GM12878 (cell line): ENCODE results near the gene CPNE6.

Experiments used
- CBX5 ChIP-seq: sonication (generic); IDR thresholded peaks from 2 replicates; pipeline ENCODE4 v1.6.1; 2016; ENCODE audit warnings: low read depth, moderate library complexity, mild to moderate bottlenecking, inconsistent platforms
- CREM ChIP-seq: IDR thresholded peaks from 2 replicates; pipeline ENCODE4 v1.6.1; 2014; ENCODE audit warnings: antibody characterized with exemption, low read depth
- CTCF ChIP-seq, 3 experiments: IDR thresholded peaks in 2 of 3; conservative IDR thresholded peaks in 1 of 3; 2 replicates each; pipeline ENCODE4 v1.5.1; 2011; ENCODE audit warnings: low read depth in 3 of 3, low read length in 3 of 3, mild to moderate bottlenecking in 3 of 3, control low read depth in 2 of 3, moderate library complexity in 2 of 3, inconsistent platforms in 1 of 3, mixed read lengths in 1 of 3; ENCODE audit not compliant: control insufficient read depth in 2 of 3, insufficient read depth in 1 of 3; ENCODE audit errors: extremely low read depth in 1 of 3
- EZH2 ChIP-seq: IDR thresholded peaks from 2 replicates; pipeline ENCODE4 v1.6.1; 2012; ENCODE audit warnings: low read depth, mild to moderate bottlenecking, control low read depth, inconsistent platforms, low read length, borderline replicate concordance; ENCODE audit not compliant: control insufficient read depth
- KLF5 ChIP-seq: fragments of 450-650 bp; IDR thresholded peaks from 2 replicates; pipeline ENCODE4 v1.6.1; 2014; ENCODE audit warnings: mild to moderate bottlenecking; ENCODE audit not compliant: partially characterized antibody
- PAX8 ChIP-seq: fragments of 450-650 bp; IDR thresholded peaks from 2 replicates; pipeline ENCODE4 v1.6.1; 2017; ENCODE audit warnings: mild to moderate bottlenecking, moderate library complexity
- POLR2A ChIP-seq: IDR thresholded peaks from 2 replicates; pipeline ENCODE4 v1.6.1; 2011; ENCODE audit warnings: low read depth, mild to moderate bottlenecking, low read length
- RAD21 ChIP-seq: IDR thresholded peaks from 2 replicates; pipeline ENCODE4 v1.6.1; 2011; ENCODE audit warnings: mild to moderate bottlenecking, low read depth, low read length, moderate library complexity; ENCODE audit not compliant: insufficient read depth
- RBBP5 ChIP-seq: fragments of 200-600 bp; sonication (generic); conservative IDR thresholded peaks from 2 replicates; pipeline ENCODE4 v1.6.1; 2016
- REST ChIP-seq: IDR thresholded peaks from 2 replicates; pipeline ENCODE4 v1.6.1; 2012; ENCODE audit warnings: mild to moderate bottlenecking, low read depth, low read length
- SREBF2 ChIP-seq: IDR thresholded peaks from 2 replicates; pipeline ENCODE4 v1.6.1; 2012; ENCODE audit warnings: mild to moderate bottlenecking, low read length
- ZNF24 ChIP-seq: fragments of 450-650 bp; IDR thresholded peaks from 2 replicates; pipeline ENCODE4 v1.6.1; 2017; ENCODE audit warnings: antibody characterized with exemption, mild to moderate bottlenecking

- TF ChIP-seq CTCF (IDR thresholded peaks at IDR 0.05 in 2 of 3, conservative IDR thresholded peaks at IDR 0.05 in 1 of 3; ENCODE audit: control insufficient read depth in 2 of 3, extremely low read depth in 1 of 3, insufficient read depth in 1 of 3, low read depth in 3 of 3, low read length in 3 of 3) (no peak), CBX5 (no peak), RBBP5 (no peak), PAX8 (no peak), POLR2A (no peak), RAD21 (no peak), EZH2 (no peak), SREBF2 (no peak), REST (no peak), KLF5 (no peak), CREM (no peak), ZNF24 (no peak)
Measured at GRCh38 chr14:24057271-24057670, 14.1 kb upstream of the CPNE6 start.
